CD4-positive, alpha-beta T cell treated with Interleukin-21 for 1 hour (primary cell): Measurements from ENCODE around the gene GJA3.

Source experiments
- DNase-seq: peaks from one replicate; pipeline ENCODE4 v3.0.0-alpha.2; 2020

Gene GJA3

DNA sequence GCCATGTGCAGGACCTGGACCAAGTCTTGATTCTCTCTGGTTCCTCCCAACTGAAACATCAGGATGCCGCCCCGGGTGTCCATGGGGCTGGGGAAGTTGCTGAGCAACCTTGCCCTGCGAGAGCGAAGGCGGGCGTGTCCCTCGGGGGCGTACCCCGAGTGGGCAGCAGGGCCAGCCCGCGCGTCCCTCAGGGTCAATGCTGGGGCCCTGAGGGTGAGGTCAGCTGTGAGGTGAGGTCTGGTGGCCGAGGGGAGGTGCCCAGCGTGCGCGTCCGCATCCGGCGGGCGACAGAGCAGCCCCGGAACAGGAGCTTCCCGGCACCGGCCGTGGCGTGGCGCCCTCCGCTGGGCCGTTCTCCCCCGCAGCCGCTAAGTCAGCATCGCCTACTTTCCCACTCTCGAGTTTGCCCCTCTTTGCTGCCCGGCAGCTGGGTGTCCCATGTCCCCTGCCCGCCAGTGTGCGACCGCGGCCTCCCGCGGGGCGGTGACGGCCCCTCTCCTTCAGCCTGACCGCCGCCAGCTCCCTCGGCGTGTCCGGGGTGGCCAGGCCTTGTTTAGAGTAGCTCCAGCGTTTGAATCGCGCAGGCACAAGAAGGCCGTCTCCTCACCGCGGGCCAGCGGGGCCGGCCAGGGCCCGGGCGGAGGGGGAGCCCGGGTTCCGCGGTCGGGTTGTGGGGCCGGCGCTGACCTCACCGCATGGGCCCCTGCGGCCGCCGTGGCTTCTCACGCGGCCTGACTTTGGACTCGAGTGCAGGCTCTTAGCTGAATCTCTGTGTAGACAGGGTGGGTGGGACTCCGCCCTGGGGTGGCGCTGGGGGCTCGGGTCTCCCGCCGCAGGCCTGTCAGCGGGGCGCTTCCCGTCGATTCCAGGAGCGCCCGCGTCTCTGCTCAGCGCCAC is 33.0 kb downstream of the GJA3 start:
- DNase-seq: peak; percentile 42

DNA sequence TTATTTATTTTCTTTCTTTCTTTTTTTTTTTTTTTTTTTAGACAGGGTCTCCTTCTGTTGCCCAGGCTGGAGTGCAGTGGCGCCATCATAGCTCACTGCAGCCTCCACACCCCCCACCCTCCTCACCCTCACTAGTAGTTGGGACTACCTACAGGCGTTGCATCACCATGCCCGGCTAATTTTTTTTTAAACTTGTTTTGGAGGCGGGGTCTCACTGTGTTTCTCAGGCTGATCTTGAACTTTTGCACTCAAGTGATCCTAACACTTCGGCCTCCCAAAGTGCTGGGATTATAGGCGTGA is 33.6 kb downstream of the GJA3 start:
- DNase-seq: no peak

DNA sequence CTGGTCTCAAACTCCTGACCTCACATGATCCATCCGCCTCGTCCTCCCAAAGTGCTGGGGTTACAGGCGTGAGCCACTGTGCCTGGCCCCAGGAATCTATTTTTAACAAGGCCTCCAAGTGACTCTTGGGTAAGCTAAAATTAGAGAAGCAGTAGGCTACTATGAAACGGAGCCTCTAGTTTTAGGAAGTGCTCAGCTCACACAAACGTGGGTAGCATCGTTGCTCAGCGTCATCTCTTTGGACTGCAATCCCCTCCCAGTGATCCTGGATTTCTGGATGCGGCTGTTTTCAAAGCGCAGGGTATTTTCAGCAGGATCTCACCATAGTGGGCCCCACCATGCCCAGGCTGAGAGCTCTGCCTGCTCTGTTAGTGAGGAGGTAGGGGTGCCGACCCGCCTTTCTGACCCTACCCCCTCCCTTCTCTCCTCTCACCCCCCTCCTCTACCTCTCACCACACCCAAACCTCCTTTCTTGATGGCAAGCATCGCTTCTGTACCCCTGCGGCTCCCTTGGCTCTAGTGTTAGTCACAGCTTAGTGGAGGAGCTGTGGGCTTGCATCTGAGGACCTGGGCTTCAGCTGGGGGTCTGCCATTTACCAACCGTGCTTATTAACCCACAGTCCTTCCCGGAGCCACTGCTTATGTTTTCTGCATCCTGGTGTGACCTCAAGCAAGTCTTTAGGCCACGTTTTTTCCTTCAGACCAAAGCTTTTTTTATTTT is 34.2 kb downstream of the GJA3 start:
- peak; percentile 12 for DNase-seq

DNA sequence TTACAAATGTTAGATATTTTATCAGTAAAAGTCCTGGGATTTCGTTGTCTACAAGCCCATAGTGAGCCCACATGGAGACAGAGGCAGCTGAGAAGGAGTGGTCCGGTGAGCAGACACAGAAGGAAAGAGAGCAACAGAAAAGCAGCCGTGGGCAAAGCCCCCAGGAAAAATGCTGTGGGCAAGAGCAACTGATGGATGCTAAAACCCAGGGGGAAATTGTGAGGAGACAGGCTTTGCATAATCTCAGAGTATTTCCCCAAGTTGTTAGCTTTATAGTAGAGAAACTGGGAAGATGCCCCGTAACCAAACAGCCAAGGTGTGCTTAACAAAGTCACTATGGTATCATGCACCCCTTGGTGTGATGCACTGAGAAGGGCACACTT is 35.1 kb downstream of the GJA3 start:
- no peak for DNase-seq

DNA sequence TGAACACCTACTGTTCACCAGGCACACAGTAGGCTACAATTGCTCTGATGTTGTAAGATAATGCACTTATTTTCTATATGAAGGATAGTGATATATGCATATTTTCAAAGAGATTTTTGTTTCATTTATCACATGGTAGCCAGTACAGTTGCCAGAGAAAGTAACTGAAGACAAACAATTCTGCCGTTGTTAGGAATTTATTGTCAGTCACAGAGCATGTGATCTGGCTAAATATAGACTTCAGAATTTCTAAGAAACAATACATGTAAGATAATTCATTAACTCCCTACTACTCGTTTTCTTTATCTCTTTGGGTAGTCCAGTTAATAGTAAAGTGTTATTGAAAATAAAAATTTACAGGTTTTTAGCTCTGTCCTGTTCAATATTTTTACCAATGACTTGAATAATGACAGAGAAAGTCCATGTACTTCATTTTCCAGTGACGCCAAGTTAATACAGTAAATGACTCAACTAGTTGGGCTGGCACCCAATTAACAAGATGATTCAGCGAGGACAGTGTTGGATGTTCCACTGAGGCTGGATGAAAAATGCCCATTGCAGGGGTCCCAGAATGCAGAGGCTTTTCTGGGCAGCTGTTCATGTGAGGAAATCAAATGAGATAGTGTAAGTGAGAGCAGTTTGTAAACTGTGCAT is 35.6 kb downstream of the GJA3 start:
- DNase-seq: no peak

DNA sequence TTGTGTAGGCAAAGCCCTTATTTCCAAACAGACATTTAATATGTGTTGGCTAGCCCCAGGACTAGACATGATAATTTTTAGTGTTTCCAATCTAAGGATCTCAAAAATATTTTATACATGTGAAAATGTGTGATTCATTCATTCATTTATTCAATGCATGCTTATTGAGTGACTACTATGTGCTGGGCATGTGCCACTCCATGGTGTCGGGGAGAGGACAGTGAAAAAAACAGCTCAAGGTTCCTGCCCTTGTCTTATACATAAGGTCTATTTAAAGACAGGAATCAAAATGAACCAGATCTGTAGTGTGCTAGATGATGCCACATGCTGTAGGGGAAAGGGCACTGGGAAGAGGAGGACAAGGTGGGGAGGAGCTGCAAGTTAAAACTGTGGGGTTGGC is 36.5 kb downstream of the GJA3 start:
- DNase-seq: no peak

DNA sequence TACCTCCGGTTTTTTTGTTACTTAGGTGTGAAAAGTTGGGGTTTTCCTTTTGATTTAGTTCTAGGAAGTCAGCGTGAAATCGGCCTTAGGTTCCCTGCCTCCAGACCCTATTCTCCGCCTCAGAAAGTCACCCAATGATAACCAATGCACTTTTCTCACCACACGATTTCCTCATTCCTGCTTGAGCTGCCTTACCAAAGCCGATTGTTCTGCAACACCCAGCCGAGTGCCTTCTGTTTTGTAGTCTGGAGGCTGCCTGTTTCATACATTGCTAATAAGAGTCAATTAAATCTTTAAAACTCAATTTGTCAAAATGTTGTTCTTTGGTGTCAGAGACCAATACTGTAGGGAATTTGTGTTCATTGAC is 39.7 kb downstream of the GJA3 start:
- DNase-seq: peak; percentile 9

DNA sequence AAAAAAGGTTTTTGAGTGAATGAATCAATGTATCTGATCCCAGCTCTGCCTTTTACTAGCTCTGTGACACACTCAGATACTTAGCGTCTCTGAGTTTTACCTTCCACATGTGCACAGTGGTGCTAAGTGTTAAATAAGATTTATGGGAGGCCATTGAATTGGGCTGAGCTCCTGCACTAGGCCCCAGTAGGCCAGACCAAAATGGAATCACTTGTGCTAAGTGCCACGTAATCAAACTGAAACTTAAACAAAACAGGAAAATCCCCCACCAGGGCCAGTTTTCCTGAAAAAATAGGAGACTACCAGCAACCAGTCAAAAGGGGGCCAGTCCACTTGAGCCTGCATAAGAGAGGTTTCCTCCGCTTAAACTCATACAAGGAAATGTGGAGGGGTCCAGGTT is 40.9 kb downstream of the GJA3 start:
- DNase-seq: no peak

DNA sequence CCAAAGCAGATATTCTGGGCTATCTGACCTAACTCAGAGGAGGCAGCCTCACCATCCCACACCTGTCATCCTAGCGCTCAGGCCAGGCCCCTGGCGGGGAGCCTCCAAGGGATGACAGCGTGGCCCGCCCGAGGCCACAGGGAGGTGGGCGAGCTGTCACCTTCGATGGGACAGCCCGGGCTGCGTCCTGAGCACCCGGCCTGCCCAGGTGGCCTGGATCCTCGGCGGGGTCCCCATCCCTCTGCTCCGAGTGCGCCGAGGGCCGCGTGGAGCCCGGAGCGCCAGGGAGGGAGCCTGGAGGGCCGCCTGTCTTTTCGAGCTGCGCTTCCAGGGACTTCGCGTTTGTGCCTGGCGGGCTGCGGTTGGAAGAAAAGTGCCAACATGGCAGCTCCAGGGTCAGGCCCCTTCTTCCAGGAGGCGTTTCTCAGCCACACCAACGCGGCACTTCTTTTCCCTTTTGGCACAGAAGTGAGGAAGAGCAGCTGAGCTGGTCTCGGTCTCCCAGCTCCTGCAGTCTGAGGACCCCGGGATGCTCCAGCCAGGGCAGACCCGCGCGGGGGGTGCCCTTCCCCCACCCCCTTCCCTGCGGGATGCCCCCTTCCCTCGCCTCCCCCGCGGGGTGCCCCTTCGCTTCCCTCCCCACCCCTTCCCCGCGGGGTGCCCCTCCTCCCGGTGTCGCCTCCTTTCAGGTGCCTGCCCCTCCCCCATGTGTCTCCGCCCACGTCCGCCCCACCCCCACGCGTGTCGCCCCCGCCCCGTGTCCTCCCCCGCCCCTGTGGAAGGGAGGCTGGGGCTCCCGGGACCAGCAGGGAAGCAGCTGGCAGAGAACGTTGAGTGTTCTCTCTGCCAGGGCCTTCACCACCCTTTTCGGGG is 42.3 kb downstream of the GJA3 start:
- DNase-seq: peak; percentile 59

DNA sequence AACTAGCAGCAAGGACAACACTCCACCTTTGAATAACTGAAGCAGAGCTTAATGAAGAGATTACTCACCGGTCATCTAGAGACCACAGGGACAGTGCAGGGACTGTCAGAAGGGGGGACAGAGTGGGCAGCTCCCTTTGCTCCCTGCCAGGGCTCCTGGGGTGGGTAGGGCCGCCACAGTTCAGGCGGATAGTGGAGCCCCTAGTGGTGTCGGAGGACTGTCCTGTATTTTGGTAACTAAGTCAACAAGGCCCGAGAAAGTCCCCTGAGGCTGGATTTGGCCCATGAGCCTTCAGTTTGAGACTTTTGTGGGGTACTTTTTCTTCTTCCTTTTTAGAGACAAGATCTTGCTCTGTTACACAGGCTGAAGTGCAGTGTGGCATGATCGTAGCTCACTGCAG is 44.6 kb downstream of the GJA3 start:
- DNase-seq: no peak

DNA sequence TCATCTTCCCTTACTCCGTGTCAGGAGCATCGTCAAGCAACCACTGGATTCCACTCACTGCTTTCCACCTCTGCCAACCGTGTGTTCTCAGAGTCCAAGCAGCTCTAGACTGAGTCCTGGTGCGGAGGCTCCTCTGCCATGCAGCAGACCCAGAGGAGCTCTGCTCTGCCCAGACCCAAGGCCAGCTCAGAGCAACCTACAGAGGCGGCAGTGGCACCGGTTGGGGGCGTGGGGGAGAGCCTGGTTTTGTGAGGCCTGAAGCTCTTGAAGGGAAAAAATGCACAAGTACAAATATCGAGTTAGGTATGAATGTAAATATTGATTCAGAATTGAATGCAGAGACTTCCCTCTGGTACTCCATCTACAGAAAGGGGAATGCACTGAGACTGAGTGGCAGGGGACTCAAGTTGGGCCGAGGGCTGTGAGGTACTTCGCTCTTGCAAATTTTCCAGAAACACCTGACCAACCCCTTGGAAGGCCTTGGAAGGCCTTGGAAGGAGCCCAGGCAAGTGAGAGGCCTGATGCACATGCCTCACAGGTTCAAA is 46.7 kb downstream of the GJA3 start:
- DNase-seq: no peak

DNA sequence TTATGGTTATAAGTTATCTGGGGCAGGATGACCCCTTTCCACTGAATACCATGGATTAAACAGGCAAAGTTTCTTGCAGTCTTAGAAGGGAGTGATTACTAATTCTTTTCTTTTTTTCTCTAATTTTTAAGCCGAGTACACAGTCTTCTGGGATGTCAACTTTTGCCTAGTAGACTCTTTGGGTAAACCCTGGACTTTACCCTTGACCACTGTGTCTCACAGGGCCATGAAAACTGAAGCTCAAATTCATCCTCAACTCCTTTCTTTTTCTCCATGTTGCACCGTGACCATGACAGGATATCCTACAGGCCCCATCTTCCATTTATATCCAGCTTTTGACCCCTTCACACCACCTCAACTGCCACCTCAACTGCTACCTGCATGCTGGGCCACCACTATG is 51.8 kb downstream of the GJA3 start:
- no peak for DNase-seq

DNA sequence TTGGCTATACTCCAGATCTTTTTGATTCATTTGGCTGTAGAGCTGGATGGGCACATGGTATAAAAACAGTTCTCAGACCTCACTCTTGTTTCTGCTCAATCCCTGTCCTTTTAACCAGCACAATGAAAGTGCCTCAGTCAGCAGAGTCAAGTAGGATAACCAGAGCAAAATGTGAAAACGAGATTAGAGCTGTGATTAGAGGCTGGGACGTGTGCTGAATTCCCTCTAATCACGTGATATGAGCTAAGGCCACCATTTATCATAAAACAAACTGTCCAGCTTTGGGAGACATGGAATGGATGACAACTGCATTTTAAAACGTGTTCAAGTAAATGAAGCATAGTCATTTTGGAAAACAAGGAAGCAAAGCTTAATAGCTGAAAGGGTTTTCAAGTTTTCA is 54.1 kb downstream of the GJA3 start:
- DNase-seq: no peak

DNA sequence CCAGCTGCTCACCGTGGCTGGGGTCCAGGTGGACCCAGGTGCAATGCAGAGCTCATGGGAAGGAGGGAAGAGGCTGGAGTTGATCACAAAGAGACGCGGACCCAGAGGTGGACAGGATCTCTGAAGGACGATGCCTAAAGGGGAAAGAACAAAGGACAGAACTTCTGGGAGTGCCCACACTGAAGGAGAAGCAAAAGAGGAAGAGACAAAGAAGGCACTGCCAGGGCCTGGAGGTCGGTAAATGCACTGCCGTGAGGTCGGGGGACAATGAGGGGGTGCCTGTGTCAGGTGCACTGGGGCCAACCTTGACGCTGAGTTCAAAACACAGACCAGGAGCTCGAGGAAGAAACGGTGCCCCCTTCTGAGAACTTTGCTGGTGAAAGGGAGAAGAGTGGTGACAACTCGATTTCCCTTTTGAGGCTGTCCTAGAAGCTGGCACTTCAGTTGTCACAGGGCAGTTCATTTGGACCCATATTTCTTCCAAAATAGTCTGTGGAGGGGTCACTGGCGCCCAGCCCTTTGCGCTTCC is 55.6 kb downstream of the GJA3 start:
- no peak for DNase-seq

DNA sequence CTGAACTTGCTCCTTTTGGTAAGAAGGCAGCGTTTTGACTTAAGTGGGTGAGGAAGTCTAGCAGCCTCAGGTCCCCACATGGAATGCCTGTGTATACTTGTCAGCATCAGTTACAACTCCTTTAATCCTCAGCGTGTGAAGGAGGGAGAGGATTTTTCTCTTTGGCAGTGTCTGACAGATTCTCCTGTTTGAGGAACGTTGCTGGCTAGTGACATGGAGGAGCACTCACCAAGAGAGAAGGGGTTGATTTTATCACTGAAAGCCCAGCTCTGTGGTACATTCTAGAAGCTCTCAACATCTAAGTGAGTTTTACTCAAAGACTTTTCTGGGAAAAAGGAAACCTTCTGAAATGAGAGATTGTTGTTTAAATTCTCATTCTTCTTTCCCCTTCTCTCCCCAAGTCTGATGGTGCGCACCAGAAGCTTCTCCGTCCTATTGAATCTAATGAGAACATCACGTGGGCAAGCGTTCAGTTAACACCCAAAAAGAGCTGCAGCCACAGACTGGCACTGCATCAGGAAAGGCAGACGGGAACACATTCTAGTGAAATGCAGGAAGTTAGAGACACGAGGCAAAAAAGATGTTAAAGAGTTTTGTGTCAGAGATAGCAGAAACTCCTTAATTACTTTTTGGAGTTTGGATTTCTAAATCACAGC is 58.2 kb downstream of the GJA3 start:
- DNase-seq: no peak

DNA sequence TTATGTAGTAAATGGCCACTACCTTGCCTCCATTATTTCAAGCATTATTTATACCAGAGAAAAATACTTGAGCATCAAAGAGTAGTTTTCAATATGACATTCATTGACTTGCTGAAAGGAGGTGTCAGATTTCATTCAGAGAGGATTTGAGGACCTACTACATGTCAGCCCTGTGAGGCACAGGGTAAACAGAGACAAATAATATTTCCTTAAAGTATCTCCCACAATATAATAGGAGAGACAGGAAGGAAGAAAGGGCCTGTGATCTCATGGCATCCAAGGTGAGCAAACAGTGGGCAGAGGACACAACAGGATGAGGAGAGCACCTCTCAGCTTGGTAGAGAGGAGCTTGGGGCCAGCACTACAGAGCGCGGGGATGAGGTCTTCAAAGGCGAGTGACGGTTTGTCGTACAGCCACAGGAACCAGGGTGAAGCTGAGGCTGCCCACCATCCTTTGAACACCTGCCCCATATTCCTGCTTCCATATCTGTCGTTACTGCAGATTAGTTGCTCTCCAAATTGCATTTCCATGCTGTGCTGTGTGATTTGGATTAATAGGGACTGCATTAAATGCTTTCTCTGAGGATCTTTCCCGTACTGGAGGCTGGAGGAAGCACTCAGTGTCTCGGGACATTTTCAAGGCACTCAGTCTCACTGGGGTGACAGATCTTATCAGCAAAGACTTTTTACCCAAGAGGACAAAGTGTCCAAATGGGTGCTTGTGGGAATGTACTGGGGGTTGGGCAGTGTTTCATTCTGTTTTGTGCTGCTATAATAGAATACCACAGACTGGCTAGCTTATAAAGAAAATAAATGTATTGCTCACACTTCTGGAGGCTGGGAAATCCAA is 59.2 kb downstream of the GJA3 start:
- no peak for DNase-seq

DNA sequence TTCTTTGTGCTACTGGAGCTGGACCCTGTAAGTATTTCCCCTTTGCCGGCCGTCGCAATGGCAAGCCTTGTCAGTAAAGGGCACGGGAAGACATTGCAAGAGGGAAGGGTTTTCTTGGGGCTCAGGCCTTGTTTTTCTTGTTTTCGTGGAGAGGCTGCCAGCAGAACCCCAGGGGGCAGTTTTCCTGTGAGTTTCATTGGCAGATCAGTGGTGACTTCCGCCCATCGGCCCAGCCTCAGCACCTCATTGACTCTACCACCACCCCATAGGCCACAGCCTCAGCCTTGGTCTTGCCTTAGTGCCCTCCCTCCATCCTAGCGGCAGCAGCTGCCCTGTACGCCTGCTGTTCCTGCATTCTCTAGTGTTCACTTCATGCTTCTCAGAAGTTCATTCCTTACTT is 61.5 kb downstream of the GJA3 start:
- DNase-seq: no peak

DNA sequence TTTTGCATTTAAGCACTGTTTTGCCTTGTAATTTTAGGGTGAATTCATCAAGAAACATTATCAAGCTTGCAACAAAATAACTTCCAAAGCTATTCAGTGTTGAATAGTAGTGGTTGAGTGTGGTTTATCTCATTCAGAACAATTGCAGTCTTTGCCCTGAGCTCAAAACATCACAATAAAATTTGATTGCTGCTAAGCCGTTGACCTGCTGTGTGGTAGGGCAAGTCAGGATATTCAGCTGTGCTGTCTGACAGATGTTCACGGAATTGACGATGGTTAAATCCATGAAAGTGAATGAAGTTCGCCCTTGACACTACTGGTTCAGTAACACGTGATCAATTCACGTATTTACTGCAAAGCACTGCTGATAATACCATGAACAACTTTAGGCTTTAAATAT is 66.9 kb downstream of the GJA3 start:
- DNase-seq: no peak

DNA sequence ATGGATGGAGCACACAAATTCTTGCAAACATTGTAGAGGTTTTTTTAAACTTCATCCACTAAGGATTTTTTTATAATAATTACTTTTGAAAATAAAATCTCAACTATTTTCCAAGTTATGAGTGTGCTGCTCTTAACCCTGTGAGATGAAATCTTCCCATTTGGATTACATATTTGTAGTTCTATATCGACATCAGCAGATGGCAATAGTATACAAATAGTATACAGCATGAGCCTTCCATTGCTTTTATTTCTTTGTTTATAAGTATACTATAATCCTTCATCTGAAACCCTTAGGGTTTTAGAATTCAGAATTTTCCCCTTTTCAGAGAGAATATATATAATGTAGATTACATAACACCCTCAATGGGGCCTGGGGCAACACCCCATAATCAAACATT is 70.5 kb downstream of the GJA3 start:
- DNase-seq: no peak
